WI38 (cell line): ENCODE data around the gene ATP12A.

ENCODE experiments used
- H3K4me3 ChIP-seq: 2 replicates; pipeline ENCODE4 v1.5.1; 2011; ENCODE audit warnings: low read depth, mild to moderate bottlenecking, control low read depth, low read length
- TF ChIP-seq, protein P1 (sequence below): IDR thresholded peaks from 2 replicates; pipeline ENCODE4 v1.5.1; 2012; ENCODE audit warnings: low read depth, mild to moderate bottlenecking, control low read depth, low read length

Gene ATP12A

DNA sequence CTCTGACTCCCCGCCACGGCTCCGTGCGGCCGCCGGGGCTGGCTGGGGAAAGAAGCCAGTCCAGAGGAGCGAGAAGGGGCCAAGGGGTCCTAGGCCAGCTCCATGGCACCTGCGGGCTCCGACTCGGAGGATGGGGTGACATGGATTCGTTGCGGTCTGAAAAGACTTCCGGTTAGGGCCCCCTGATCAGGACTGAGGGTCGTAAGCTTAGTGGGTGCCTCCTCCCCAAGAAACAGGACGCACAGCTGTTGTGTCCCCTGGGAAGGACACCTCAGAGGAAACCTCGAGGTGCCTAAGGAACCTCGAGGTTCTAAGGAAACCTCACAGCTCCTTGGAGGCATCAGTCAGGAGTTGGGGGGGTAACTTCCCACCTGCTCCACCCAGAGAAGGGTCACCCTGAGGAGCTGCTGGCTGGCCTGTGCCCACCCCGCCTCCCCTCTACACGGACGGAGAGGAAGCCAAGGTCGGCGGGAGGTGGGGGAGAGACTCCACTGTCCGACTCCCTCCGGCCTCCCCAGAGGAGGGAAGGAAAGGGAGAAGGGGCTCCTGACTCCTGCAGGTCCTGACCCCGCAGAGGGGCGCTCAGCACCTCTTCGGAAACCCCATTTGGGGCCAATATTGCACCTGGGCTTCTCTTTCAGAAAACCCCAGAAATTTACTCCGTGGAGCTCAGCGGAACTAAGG is 855 bp downstream of the ATP12A start:
- TF ChIP-seq, protein P1, sequence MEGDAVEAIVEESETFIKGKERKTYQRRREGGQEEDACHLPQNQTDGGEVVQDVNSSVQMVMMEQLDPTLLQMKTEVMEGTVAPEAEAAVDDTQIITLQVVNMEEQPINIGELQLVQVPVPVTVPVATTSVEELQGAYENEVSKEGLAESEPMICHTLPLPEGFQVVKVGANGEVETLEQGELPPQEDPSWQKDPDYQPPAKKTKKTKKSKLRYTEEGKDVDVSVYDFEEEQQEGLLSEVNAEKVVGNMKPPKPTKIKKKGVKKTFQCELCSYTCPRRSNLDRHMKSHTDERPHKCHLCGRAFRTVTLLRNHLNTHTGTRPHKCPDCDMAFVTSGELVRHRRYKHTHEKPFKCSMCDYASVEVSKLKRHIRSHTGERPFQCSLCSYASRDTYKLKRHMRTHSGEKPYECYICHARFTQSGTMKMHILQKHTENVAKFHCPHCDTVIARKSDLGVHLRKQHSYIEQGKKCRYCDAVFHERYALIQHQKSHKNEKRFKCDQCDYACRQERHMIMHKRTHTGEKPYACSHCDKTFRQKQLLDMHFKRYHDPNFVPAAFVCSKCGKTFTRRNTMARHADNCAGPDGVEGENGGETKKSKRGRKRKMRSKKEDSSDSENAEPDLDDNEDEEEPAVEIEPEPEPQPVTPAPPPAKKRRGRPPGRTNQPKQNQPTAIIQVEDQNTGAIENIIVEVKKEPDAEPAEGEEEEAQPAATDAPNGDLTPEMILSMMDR, result no peak
- H3K4me3 ChIP-seq, result no peak overlapping the region

DNA sequence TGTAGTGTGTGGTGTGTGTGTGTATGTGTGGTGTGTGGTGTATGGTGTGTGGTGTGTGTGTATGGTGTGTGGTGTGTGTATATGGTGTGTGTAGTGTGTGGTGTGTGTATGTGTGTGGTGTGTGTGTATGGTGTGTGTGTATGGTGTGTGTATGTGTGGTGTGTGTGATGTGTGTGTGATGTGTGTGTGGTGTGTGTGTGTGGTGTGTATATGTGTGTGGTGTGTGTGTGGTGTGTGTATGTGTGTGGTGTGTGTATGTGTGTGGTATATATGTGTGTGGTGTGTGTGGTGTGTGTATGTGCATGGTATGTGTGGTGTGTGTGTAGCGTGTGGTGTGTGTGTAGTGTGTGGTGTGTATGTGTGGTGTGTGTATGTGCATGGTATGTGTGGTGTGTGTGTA is 1.7 kb downstream of the ATP12A start:
- no peak overlapping the region for H3K4me3 ChIP-seq
- TF ChIP-seq, protein P1, result no peak

DNA sequence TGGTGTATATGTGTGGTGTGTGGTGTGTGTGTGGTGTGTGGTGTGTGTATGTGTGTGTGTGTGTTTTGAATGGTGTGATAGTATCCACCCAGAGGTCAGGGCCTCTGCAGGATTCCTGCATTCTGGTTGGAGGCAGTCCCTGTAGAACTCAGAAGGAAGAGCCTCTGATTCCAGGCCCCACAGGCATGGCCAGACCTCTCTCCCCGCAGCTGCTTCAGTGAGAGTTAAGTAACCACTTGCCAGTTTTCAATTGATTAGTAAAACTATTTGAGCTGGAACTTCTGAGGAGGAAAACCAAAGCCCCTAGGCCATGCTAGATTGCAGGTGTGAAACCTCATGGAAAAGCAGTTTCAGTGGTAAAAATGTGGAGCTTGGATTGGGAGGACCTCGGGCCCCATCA is 2.1 kb downstream of the ATP12A start:
- TF ChIP-seq, protein P1, result no peak
- no peak overlapping the region for H3K4me3 ChIP-seq

DNA sequence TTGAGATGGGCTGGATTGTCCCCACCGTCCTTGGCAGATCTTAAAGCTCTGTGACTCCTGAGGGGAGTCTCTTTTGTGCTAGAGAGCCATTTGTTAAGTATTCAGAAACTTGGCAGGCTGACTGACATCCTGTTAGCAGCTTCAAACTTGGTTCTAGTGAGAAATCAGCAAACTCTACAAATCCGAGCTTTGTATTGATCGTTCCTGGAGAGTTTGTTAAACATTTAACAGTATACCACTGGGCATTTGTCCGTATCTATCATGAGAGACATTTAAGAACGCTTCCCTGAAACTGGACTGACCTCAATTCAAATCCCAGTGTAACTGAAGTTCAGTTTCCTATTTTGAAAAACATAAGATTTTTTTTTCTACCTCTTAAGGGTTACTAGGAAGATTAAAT is 3.1 kb downstream of the ATP12A start:
- TF ChIP-seq, protein P1, result no peak
- no peak overlapping the region for H3K4me3 ChIP-seq

DNA sequence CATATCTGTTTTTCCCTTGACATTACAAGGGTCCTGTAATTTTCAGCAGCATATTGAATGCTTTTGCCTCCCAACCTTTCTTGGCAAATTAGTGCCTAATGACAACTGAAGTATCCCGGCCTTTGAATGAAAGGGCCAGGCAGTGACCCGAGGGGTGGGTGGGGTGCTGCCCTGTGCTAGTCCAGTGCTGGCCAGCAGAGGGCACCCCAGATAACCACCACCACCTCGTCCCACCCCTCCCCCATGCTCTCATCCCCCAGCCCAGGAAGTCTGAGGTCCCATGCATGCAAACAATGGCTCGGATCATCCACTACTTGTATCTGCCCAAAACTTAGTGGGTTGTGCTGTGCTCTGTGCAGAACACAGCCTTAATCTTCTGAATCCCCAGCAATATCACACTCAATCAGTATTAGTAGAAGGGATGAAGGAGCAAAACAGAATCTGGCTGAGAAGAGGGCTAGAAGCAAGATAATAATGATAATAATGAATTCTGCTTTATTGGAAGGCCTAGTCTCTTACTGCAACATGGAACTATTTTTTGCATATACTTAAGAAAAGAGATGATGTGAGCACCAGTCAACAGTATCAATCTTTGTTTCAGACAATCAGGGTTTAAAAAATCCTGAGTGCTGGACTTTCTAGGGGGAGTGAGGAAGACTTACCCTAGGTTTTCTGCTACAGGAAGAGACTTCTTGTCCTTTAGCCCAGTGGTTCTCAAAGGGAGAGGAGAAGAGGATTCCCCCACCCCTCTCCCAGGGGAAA is 3.8 kb downstream of the ATP12A start:
- TF ChIP-seq, protein P1, result peak; percentile 72
- no peak overlapping the region for H3K4me3 ChIP-seq

DNA sequence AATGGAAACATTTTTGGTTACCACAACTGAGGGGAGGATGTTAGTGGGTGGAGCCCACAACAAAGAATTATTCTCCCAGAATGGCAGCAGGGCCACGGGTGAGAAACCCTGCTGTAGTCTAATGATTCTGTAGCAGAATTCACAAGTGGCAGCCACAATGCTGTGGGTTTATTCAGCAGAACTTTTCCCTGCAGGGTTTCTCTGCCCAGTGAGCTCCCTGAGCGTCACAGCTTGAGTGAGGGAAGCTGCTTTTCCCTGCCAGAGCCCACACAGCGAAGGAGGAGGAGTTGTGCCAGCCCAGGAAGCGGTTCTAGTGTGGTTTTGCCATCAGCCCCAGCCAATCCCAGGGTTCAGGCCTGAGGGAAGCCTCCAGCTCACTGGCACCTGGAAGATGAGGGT is 4.4 kb downstream of the ATP12A start:
- TF ChIP-seq, protein P1, result no peak
- no peak overlapping the region for H3K4me3 ChIP-seq

DNA sequence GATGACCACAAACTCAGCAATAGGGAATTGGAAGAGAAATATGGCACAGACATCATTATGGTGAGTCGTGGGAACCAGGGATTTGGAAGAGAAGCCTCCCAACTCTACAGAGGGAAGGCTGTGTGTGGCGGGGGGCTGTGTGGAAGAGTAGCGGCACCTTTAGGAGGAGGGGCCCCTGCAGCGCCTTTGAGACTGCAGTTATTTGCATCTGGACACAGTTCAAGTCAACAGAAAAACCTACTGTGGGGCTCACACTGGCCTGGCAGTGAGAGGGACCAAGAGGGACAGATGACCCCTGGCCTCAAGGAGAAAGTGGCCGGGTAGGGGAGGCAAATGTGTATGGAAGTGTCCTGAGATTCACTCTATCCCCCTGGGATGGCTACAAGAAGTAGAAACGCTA is 5.1 kb downstream of the ATP12A start:
- TF ChIP-seq, protein P1, result no peak
- H3K4me3 ChIP-seq, result no peak overlapping the region
